Measurements from ENCODE around the gene LRMDA. TPM values are rescaled to one million over a fixed set of nuclear protein-coding genes. Genes with fewer than 3 reads are reported as not detected.

LRMDA gene
- total RNA-seq, 4 donors from 2014 or later, result 2.2 to 7.8 (median 4.5) TPM

GRCh38 chr10:75552171-75552570, 120.7 kb downstream of the LRMDA start:
- no peaks in the 10 kb centered on the region for H3K27me3 ChIP-seq
- intact Hi-C loops (cut with DNase I; ENCODE audit: low total_unique reads) (no loop called here), in situ Hi-C loops (cut with MboI; ENCODE audit: low pct_ligation_motif_present in 1 of 4, low pct_unique_long_range_greater_than_20kb in 1 of 4, low sequenced_read_pairs in 3 of 4) (no loop called here)
- TF ChIP-seq, protein P1, sequence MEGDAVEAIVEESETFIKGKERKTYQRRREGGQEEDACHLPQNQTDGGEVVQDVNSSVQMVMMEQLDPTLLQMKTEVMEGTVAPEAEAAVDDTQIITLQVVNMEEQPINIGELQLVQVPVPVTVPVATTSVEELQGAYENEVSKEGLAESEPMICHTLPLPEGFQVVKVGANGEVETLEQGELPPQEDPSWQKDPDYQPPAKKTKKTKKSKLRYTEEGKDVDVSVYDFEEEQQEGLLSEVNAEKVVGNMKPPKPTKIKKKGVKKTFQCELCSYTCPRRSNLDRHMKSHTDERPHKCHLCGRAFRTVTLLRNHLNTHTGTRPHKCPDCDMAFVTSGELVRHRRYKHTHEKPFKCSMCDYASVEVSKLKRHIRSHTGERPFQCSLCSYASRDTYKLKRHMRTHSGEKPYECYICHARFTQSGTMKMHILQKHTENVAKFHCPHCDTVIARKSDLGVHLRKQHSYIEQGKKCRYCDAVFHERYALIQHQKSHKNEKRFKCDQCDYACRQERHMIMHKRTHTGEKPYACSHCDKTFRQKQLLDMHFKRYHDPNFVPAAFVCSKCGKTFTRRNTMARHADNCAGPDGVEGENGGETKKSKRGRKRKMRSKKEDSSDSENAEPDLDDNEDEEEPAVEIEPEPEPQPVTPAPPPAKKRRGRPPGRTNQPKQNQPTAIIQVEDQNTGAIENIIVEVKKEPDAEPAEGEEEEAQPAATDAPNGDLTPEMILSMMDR (IDR thresholded peaks at IDR 0.05), result no peak
- TF ChIP-seq EP300 (IDR thresholded peaks at IDR 0.05; ENCODE audit: low read depth), result no peak
- no peak for DNase-seq
- H3K36me3 ChIP-seq, result no peaks in the 10 kb centered on the region
- WGBS, 2 donors (ENCODE audit: low coverage in 1 of 2), result 93 to 100% methylated on average over 1 of the region's 1 CpG
- no peak overlapping the region for H3K27ac ChIP-seq
- no peak overlapping the region for H3K4me3 ChIP-seq
- H3K4me1 ChIP-seq, result peaks cover 0 to 3% (median 0%) of the 10 kb centered on the region in 4 donors
- peaks cover 0 to 3% of the 10 kb centered on the region in 2 donors for H3K9me3 ChIP-seq

DNA sequence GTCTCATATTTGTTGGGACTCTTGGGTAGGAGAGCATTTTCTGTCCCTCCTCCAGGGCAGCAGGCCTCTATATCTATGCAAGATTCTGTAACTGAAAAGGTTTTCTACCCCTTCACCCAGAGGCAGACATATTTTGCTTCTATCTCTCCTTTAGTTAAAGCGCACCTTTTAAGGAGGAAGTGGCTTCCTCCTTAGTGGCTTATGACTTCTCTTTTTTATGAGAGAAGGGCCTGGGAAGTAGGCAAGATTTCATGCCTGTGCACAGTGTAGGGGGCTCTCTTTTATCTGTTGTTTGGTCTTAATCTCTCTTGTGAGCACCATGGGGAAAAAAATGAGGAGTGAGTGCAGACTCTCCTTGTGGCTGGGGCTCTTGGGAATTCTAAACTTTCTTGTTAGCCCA, 122.1 kb downstream of the LRMDA start:
- no peak for DNase-seq
- 76% methylated on average over 1 of the region's 1 CpG; no CpG with 5 or more reads in 1 of the 2 donors for WGBS, 2 donors (ENCODE audit: low coverage in 1 of 2)
- TF ChIP-seq EP300 (IDR thresholded peaks at IDR 0.05; ENCODE audit: low read depth), result no peak
- TF ChIP-seq POLR2AphosphoS5 (IDR thresholded peaks at IDR 0.05), result no peak
- TF ChIP-seq, protein P1 (IDR thresholded peaks at IDR 0.05), result no peak
- TF ChIP-seq POLR2A (IDR thresholded peaks at IDR 0.05), result no peak
- intact Hi-C loops (cut with DNase I; ENCODE audit: low total_unique reads), result no loop called here
- Histone ChIP-seq H3K4me3 (no peak overlapping the region), H3K9me3 (peaks cover 0 to 3% of the 10 kb centered on the region in 2 donors), H3K4me1 (no peaks in the 10 kb centered on the region), H3K27me3 (no peaks in the 10 kb centered on the region), H3K36me3 (no peaks in the 10 kb centered on the region), H3K27ac (no peak overlapping the region)
- in situ Hi-C loops (cut with MboI; ENCODE audit: low pct_ligation_motif_present in 1 of 4, low pct_unique_long_range_greater_than_20kb in 1 of 4, low sequenced_read_pairs in 3 of 4), result no loop called here

DNA sequence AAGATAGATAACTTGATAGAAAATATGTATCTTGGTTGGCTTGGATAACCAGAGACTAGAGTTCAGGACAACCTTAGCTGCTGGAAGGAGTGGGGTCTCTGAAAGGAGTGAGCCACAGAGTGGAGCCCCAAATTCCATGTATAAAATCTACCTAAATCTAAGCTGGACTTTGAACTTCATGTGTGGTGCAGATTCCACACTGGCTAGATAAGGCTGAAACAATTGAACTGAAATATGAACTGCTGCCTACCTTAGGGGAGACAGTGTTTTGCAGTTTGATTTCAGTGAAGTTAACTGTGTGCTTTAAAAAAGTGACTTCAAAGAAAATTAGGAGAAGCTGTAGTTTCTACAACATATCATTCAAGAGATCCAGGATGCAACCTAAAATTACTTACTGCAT, 123.9 kb downstream of the LRMDA start:
- Histone ChIP-seq H3K27ac (no peak overlapping the region), H3K36me3 (no peaks in the 10 kb centered on the region), H3K9me3 (peaks cover 0 to 3% of the 10 kb centered on the region in 2 donors), H3K27me3 (no peaks in the 10 kb centered on the region), H3K4me3 (no peak overlapping the region), H3K4me1 (no peaks in the 10 kb centered on the region)
- no peak for DNase-seq
- in situ Hi-C loops (cut with MboI; ENCODE audit: low pct_ligation_motif_present in 1 of 4, low pct_unique_long_range_greater_than_20kb in 1 of 4, low sequenced_read_pairs in 3 of 4) (no loop called here), intact Hi-C loops (cut with DNase I; ENCODE audit: low total_unique reads) (no loop called here)
- TF ChIP-seq EP300 (IDR thresholded peaks at IDR 0.05; ENCODE audit: low read depth), result no peak

DNA sequence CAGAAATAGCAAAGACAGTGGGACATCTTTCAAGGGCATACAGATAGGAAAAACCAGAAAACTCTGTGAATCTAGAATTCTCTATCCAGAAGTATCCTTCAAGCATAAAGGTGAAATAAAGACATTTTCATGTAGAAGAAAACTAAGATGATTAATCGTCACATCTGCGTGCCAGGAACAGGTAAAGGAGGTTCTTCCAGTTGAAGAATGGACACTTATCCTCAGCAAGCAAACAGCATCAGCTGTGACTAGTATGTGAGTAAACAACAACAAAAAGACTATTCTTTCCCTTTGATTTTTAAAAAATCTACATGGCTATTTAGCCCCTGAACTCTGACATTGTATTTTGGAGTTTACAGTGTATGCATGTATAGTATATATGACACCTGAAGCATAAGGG, 124.9 kb downstream of the LRMDA start:
- no peak overlapping the region for H3K27ac ChIP-seq
- no peak for DNase-seq
- TF ChIP-seq, protein P1 (IDR thresholded peaks at IDR 0.05), result no peak
- TF ChIP-seq POLR2AphosphoS5 (IDR thresholded peaks at IDR 0.05), result no peak
- no peak for TF ChIP-seq POLR2A (IDR thresholded peaks at IDR 0.05)
- no peak for TF ChIP-seq EP300 (IDR thresholded peaks at IDR 0.05; ENCODE audit: low read depth)
- intact Hi-C loops (cut with DNase I; ENCODE audit: low total_unique reads) (no loop called here), in situ Hi-C loops (cut with MboI; ENCODE audit: low pct_ligation_motif_present in 1 of 4, low pct_unique_long_range_greater_than_20kb in 1 of 4, low sequenced_read_pairs in 3 of 4) (no loop called here)
- 40 to 41% methylated on average over 2 of the region's 2 CpGs for WGBS, 2 donors (ENCODE audit: low coverage in 1 of 2)
- peaks cover 0 to 3% of the 10 kb centered on the region in 2 donors for H3K9me3 ChIP-seq
- H3K4me1 ChIP-seq, result no peaks in the 10 kb centered on the region
- H3K4me3 ChIP-seq, result no peak overlapping the region
- no peaks in the 10 kb centered on the region for H3K36me3 ChIP-seq
- no peaks in the 10 kb centered on the region for H3K27me3 ChIP-seq

Data from transverse colon (tissue), 4 donors.